Right atrium auricular region (tissue), 2 donors: ENCODE results near the gene APOA4. TPM values are rescaled to one million over a fixed set of nuclear protein-coding genes. Genes with fewer than 3 reads are reported as not detected.
A peak's percentile ranks its signal among the peaks of the same experiment; 100 is the strongest.

ENCODE experiments used
- DNase-seq: peaks from one replicate; pipeline ENCODE4 v3.0.0-alpha.2; 2019; ENCODE audit warnings: low spot score
- H3K27ac ChIP-seq, 2 donors: fragments of 200-600 bp; sonication (generic); 1 replicate in 1 of 2; 2 replicates in 1 of 2; pipeline ENCODE4 v1.5.1; 2016 to 2019
- H3K27me3 ChIP-seq, 2 donors: fragments of 200-600 bp; sonication (generic); one replicate each; pipeline versions ENCODE4 v1.5.1 to v1.6.0; 2017 to 2019
- H3K36me3 ChIP-seq: fragments of 200-600 bp; sonication (generic); one replicate; pipeline ENCODE4 v1.5.1; 2016
- H3K4me1 ChIP-seq, 2 donors: fragments of 200-600 bp; sonication (generic); one replicate each; pipeline versions ENCODE4 v1.5.1 to v1.6.0; 2017 to 2019
- H3K4me3 ChIP-seq, 2 donors: fragments of 200-600 bp; sonication (generic); 1 replicate in 1 of 2; 2 replicates in 1 of 2; pipeline ENCODE4 v1.5.1; 2017 to 2019; ENCODE audit warnings: mild to moderate bottlenecking in 1 of 2, moderate library complexity in 1 of 2
- H3K9me3 ChIP-seq, 2 donors: fragments of 200-600 bp; sonication (generic); one replicate each; pipeline ENCODE4 v1.5.1; 2019
- CTCF ChIP-seq, 2 donors: fragments of 200-600 bp; sonication (generic); IDR thresholded peaks; one replicate each; pipeline ENCODE4 v1.5.1; 2019; ENCODE audit warnings: antibody characterized with exemption in 2 of 2
- total RNA-seq, 2 donors: library from RNA; depleted of rRNA; stranded (reverse); fragments of >200 nt; gene quantifications; one replicate each; pipeline ENCODE4 v1.1.0, GENCODE V29; 2016

APOA4 gene
- total RNA-seq, 2 donors from 2014 or later: not detected

- TF ChIP-seq CTCF (IDR thresholded peaks at IDR 0.05): peak; percentile 91 to 95
Measured at GRCh38 chr11:116791002-116791812, 31.9 kb downstream of the APOA4 start.

GRCh38 chr11:116790167-116791001 is 32.7 kb downstream of the APOA4 start:
- DNase-seq: no peak
- no peak overlapping the region for H3K4me3 ChIP-seq
- peaks cover 9% of the 10 kb centered on the region for H3K36me3 ChIP-seq
- H3K9me3 ChIP-seq: no peaks in the 10 kb centered on the region
- H3K4me1 ChIP-seq: peaks cover 0 to 29% of the 10 kb centered on the region in 2 donors
- H3K27me3 ChIP-seq: no peaks in the 10 kb centered on the region
- TF ChIP-seq CTCF (IDR thresholded peaks at IDR 0.05): no peak
- H3K27ac ChIP-seq: no peak overlapping the region

More at GRCh38 chr11:116791002-116791812, 31.9 kb downstream of the APOA4 start:
- peaks cover 0 to 27% of the 10 kb centered on the region in 2 donors for H3K4me1 ChIP-seq
- peaks cover 1% of the 10 kb centered on the region for H3K36me3 ChIP-seq
- H3K27ac ChIP-seq: no peak overlapping the region
- H3K9me3 ChIP-seq: no peaks in the 10 kb centered on the region
- H3K4me3 ChIP-seq: peak overlapping the region in 1 of 2 donors; percentile 27
- DNase-seq: peak; percentile 74
- H3K27me3 ChIP-seq: no peaks in the 10 kb centered on the region

GRCh38 chr11:116788975-116789374 is 34.1 kb downstream of the APOA4 start:
- Histone ChIP-seq H3K9me3 (no peaks in the 10 kb centered on the region), H3K36me3 (peaks cover 23% of the 10 kb centered on the region), H3K4me3 (no peak overlapping the region), H3K27me3 (no peaks in the 10 kb centered on the region), H3K4me1 (peaks cover 0 to 29% of the 10 kb centered on the region in 2 donors), H3K27ac (no peak overlapping the region)
- TF ChIP-seq CTCF (IDR thresholded peaks at IDR 0.05): no peak
- DNase-seq: no peak

- Histone ChIP-seq H3K36me3 (peaks cover 24% of the 10 kb centered on the region), H3K9me3 (no peaks in the 10 kb centered on the region), H3K27ac (peak overlapping the region; percentile 82 to 89), H3K4me1 (peaks cover 0 to 29% of the 10 kb centered on the region in 2 donors), H3K4me3 (peak overlapping the region; percentile 96 to 97), H3K27me3 (no peaks in the 10 kb centered on the region)
- no peak for TF ChIP-seq CTCF (IDR thresholded peaks at IDR 0.05)
- no peak for DNase-seq
Measured at GRCh38 chr11:116788534-116788933, 34.6 kb downstream of the APOA4 start.

- no peaks in the 10 kb centered on the region for H3K9me3 ChIP-seq
Measured at GRCh38 chr11:116787786-116788486, 35.2 kb downstream of the APOA4 start, which contains the start of gene ZPR1. Gene ZPR1, minus strand, starts transcription at chr11:116788023. Its CDS starts 33 bp downstream, at chr11:116787990.

More at GRCh38 chr11:116787786-116788486, 35.2 kb downstream of the APOA4 start, which contains the start of gene ZPR1:
- H3K4me3 ChIP-seq: peak within 1 kb of the TSS; percentile 96 to 97
- peak within 1 kb of the TSS; percentile 82 to 89 for H3K27ac ChIP-seq
- peaks cover 0 to 29% of the 10 kb centered on the region in 2 donors for H3K4me1 ChIP-seq
- H3K27me3 ChIP-seq: no peaks in the 10 kb centered on the region
- H3K36me3 ChIP-seq: peaks cover 30% of the 10 kb centered on the region
- DNase-seq: peak; percentile 85
- TF ChIP-seq CTCF (IDR thresholded peaks at IDR 0.05): peak in 1 of 2 donors; percentile 14
